CMK (cell line): ENCODE measurements around the gene NEDD8.

ENCODE experiments used
- DNase-seq: peaks from one replicate; pipeline ENCODE4 v3.0.0-alpha.2; 2010; ENCODE audit warnings: low read depth

The NEDD8 gene

GRCh38 chr14:24263848-24264247 is 31.7 kb upstream of the NEDD8 start:
- DNase-seq = no peak

DNA sequence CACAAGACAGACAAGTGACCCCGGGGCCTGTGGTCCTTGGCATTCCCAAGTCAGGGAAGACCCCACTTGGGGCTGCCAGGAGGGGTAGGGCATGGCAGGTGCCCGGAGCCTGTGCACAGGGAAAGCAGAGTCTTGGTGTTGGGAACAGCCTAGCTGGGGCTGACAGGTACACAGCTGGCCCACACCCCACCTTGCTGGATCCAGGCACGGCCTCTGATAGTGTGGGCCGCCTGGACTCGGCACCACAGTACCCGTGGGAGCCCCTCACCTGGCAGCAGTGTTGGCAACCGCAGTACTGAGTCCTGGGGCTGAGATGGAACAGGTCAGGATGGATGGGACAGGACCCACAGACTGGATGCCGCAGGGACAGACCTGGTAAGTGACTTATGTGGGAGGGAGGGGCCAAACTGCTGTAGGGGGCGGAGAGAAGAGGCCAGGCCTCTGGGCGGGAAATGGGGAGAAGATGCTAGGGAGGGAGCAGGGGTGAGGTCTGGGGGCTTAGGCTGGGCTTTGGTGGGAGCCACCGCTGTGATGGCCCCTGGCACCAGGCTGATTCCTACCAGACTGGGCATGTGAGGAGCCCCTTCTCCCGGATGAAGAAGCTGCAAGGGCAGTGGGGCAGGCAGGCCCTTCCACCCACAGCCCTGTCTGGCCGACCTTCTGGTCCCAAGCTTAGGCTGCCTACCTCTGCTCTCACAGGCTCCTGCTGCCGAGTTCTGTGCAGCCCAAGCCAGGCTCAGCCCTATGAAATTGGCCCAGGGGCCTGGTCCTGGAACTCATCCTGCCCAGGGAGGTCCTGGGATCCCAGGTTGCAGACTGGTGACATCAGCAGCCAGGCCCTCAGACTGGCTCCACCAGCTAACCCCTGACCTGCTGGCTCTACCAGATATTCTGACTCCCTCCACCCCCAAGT is 30.9 kb upstream of the NEDD8 start, which contains the start of gene TGM1:
Gene TGM1 (minus strand): TSS at position 357 of the 913 bp plus-strand sequence. CDS start 825 bp downstream, outside the sequence.
- DNase-seq = no peak

- DNase-seq = no peak
Observed at GRCh38 chr14:24261969-24262327, 29.8 kb upstream of the NEDD8 start.

- no peak for DNase-seq
Observed at GRCh38 chr14:24261256-24261968, 29.2 kb upstream of the NEDD8 start.

DNA sequence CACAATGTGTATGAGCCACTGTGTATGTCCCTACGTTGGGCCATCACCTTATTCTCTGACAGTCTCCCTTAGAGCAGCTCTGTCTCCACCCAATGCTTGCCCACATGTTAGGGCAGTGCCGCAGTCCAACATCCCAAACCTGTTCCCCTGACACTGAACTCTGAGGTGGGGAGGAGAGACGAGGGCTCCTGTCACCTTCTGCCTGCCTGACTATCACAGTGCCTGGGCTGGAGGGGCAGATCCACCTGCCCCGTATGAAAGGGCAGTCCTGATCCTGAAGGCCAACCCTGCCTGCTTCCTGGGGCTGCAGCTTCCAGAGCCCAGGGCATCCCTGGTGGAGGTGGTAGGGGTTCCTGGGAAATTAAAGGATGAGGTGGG is 28.6 kb upstream of the NEDD8 start:
- no peak for DNase-seq

- DNase-seq = no peak
Observed at GRCh38 chr14:24260026-24260779, 28.0 kb upstream of the NEDD8 start.

- no peak for DNase-seq
Observed at GRCh38 chr14:24259282-24260025, 27.3 kb upstream of the NEDD8 start.

DNA sequence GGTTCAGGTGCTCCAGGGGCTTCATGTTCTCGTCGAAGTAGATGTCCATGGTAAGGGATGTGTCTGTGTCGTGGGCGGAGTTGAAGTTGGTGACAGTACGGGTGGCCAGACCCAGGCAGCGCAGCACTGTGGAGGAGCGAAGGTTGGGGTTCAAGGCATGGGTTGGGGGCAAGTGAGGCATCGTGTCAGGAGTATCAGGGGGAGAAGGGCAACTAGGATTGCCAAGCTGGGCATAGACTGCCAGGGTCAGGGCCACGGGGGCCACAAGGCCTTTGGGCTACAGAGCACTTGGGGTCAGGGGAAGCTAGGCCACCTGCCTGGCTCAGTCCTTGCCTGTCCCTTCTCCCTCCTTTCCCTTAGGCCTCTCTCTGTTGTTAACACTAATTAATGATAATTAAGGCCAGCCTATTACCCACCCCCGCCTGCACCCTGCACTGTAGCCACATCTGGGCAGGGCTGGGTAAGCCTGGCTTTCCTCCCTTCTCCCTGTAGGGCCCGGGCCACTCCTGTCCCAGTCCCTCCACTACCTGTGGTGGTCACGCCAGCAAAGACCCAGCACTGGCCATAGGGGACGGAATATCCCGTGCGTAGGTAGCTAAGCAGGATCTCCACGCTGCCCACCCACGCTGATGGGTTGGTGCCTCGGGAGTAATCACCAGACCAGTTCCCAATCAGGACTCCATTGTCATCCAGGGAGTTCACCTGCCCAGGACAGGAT is 26.5 kb upstream of the NEDD8 start:
- no peak for DNase-seq

- DNase-seq = no peak
Observed at GRCh38 chr14:24258119-24258518, 26.0 kb upstream of the NEDD8 start.

DNA sequence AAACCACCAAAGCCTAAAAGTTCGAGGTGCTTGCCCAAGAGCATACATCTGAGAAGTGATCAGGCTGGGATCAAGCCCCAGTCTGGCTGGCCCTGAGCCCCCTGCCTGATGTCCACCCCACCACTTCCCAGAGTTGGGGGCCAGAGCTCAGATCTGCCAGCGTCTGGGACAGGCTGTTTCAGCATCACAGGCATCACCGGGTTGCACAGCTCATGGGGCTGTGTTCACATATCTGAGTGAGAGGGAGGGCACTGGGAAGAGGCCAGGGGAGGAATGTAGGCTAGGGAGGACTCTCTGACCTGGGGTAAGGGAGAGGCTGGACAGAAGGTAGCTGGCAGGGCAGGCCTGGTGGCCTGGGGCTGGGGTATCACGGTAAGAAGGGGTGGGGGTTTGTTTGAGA is 24.8 kb upstream of the NEDD8 start:
- no peak for DNase-seq

- DNase-seq = peak; percentile 76
Observed at GRCh38 chr14:24255931-24256711, 24.0 kb upstream of the NEDD8 start.

DNA sequence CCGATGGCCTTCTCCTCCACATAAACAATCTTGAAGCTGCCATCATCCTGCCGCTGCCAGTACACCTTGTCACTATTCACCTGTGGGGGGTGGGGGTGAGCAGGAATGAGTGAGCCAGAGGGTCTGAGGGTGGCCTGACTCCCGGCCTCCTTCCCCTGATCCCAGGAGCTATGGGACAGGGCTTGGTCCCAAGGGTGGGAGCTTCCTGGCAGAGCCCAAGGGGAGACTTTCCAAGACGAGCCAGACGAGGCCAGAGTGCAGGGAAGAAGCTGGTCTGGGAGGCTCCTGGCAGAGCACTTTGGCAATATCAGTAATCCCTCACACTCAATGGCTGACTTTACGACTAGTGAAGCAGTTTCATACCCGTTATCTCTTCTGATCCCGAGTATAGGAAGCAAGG is 23.3 kb upstream of the NEDD8 start:
- DNase-seq = no peak

DNA sequence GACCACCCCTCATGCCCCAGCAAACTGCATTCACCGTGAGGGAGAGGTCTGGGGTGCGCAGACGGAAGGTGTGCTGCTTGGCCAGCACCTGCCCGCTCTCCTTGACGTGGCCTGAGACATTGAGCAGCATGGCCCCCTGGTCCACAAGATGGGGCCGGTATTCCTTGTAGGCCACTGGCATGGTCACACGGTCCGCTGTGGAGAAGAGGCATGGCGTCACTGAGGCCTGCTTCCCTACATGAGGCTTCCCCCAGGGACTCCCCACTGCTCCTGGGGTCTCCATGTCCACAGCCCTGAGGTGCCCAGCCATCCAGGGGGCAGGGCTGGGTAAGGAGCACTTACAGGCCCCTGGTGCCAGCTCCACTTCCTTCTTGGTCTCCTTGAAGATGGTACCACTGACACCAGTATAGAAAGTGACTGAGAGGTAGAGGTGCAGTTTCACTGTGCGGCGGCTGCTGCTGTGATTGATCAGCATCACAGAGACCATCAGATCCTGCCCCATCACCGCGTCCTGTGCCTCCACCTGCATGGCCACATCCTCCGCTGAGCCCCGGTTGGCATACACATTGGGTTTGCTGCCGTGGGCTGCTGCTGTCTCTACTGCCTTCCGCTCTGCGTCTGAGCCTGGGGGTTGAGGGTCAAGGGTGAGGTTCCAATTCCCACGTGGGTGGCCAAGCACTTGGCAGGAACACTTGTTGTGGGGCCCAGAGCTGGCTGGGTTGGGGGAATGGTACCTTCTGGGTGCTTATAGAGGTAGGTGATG is 22.6 kb upstream of the NEDD8 start:
- DNase-seq = no peak

DNA sequence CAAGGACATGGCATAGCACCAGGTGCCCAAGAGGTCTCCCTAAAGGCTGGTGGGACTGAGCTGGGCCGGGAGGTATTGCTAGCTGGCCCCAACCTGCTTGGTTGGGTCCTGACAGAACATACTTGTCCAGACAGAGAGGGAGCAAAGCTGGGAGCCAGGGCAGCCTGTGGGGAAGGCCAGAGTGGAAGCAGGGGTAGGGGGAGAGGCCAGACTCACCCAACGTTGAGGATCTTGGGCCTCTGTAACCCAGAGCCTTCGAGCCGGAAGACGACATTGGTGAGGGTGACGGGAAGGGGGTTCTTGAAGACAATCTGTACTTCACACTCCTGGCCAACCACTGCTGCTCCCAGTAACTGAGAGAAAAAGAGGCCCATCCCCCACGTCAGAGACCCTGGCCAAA is 21.8 kb upstream of the NEDD8 start:
- DNase-seq = no peak

DNA sequence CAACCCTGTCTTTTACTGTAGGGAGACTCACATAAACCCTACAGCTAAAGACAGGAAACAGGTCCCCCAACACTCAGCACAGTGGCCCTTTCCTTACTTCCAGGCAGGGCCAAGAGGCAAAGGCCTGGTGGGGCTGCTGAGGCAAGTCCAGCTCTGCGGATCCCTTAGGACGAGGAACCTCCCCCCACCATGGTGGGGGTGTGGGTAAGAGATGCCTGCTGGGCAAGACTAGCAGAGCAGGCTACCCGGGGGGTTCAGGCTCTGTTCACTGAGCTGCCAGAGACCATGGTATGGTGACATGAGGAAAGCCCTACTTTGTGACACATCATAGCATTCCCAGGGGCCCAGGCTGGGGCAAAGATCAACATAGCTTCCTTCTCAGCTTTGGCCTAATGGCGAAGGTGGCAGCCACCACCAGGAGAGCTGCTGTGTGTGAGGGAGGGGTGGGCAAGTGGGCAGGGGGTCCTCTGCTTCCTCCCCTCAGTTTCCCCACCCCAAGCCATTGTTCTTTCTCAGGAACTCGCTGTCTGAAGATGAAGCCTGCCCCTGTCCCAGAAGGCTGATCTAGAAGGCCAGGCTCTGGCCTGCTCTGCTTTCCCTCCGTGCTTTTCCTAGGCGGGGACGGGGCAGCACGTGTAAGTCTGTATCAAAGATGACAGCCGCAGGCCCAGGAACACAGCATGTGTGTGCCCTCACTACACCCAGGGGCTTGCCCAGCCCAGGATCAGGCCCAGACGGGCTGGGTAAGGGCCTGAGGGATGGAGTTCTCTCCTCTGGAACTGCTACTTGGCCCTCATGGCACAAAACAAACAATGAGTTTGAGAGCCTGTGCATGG is 20.3 kb upstream of the NEDD8 start:
- DNase-seq = no peak

DNA sequence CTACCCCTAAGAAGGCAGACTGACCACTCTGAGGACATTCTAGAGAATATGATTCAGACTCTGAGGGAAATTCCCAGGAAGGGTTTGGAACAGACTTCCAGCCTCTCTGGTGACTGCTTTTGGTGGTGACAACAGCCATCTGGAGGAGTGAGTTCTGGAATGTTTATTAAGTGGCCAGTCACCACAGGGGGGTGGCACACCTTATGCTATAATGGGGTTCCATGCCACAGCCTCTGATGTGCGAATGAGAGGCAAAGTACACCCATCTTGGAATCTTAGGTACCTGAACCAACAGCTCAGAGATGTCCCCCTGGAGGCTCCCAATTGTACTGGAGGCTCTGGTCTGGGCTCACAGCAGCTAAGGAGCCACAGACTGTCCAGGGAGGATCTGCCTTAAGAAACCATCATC is 19.7 kb upstream of the NEDD8 start:
- DNase-seq = no peak

DNA sequence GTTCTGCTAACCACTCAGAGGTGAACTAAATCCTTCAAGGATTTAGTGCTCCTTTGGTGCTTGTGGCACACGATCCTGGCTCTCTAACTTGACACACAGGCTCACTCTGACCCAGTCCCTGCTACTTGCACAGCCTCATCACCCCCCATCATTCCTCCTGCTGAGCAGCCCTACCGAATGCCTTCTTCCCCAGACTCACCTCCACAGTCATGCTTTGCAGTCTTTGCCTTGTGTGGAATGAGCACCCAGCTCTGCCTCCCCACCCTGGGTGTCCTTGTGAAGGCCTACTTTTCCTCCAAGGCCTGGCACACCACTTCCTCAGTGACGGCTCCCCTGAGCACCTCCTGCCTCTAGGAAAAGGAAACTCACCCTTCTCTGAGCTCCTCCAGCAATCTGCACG is 18.2 kb upstream of the NEDD8 start:
- no peak for DNase-seq

DNA sequence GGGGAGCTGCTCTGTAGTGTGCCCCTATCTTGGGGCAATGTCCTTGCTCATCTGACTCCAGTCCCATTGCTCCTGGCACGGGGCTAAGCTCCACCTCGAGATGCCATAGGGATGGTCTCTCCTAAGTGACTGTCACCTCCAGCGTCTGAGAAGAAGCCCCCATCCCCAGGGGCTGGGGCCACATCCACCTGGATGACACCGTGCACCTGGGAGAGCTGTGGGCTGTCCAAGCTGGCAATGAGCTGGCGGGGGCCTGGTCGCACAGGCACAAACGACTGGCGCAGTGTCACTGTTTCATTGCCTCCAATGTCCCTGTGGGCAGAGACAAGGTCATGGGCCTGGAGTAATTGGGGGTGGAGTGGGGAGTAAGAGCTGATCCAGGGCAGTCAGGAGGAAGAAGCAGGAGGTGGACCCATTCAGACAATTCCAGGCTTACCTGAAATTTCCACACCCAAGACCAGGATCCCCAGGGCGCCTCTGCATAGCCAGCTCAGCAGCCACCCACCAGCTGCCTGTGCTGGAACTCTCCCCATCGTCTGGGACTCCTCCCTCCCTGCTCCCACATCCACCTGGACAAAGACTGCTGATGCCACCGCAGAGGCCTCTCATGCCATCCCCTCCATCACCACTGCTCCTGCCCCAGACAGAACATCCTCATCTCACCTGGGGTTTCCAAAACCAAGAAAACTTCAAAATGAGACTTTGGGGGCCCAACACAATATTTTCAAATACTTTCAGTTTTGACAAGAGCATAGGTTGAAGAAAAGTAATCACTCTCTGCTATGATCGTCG is 17.3 kb upstream of the NEDD8 start:
- no peak for DNase-seq
